Tibial nerve (tissue), 4 donors: Measurements from ENCODE around the gene MDP1. TPM values are rescaled to one million over a fixed set of nuclear protein-coding genes. Genes with fewer than 3 reads are reported as not detected.
"Not testable (repeated sequence)": the region's sequence is repeated elsewhere in the genome, so short reads cannot be mapped to it uniquely, and the experiment has no call there.

ENCODE experiments used
- DNase-seq, 2 donors: peaks; one replicate each; pipeline ENCODE4 v3.0.0-alpha.2; 2019; ENCODE audit warnings: low spot score in 2 of 2
- H3K27ac ChIP-seq, 4 donors: fragments of 200-600 bp; sonication (generic) in 3 of 4; one replicate each; pipeline ENCODE4 v1.5.1; 2017 to 2019; ENCODE audit warnings: mild to moderate bottlenecking in 1 of 4
- H3K27me3 ChIP-seq, 2 donors: fragments of 200-600 bp; sonication (generic) in 1 of 2; one replicate each; pipeline versions ENCODE4 v1.5.1 to v1.6.0; 2017 to 2019
- H3K36me3 ChIP-seq, 3 donors: fragments of 200-600 bp; sonication (generic); one replicate each; pipeline ENCODE4 v1.5.1; 2018 to 2019
- H3K4me1 ChIP-seq, 4 donors: fragments of 200-600 bp; sonication (generic) in 3 of 4; one replicate each; pipeline ENCODE4 v1.5.1; 2017 to 2019
- H3K4me3 ChIP-seq, 4 donors: fragments of 200-600 bp; sonication (generic) in 3 of 4; one replicate each; pipeline ENCODE4 v1.5.1; 2017 to 2019; ENCODE audit warnings: mild to moderate bottlenecking in 1 of 4, moderate library complexity in 1 of 4
- H3K9me3 ChIP-seq, 4 donors: fragments of 200-600 bp; sonication (generic) in 3 of 4; one replicate each; pipeline ENCODE4 v1.5.1; 2017 to 2019
- CTCF ChIP-seq, 5 experiments: fragments of 200-600 bp in 3 of 5; fragments of 450-650 bp in 2 of 5; sonication (generic) in 3 of 5; IDR thresholded peaks; one replicate each; pipeline ENCODE4 v1.5.1; 2016 to 2019; ENCODE audit warnings: antibody characterized with exemption in 5 of 5, mild to moderate bottlenecking in 3 of 5, moderate library complexity in 2 of 5
- EP300 ChIP-seq, 2 donors: sonication (generic); formaldehyde crosslinking; IDR thresholded peaks; one replicate each; pipeline ENCODE4 v1.6.1; 2017; ENCODE audit warnings: antibody characterized with exemption in 2 of 2, mild to moderate bottlenecking in 1 of 2
- POLR2A ChIP-seq, 2 donors: fragments of 450-650 bp; IDR thresholded peaks; one replicate each; pipeline ENCODE4 v1.6.1; 2017; ENCODE audit warnings: antibody characterized with exemption in 2 of 2, mild to moderate bottlenecking in 2 of 2, moderate library complexity in 2 of 2
- WGBS, 2 donors: methylation state at CpG; one replicate each; pipeline ENCODE4 v1.1.5; 2018; 5-methylcytosine and 5-hydroxymethylcytosine counted together
- total RNA-seq, 4 donors: library from RNA; depleted of rRNA; stranded (reverse); fragments of >200 nt; gene quantifications; one replicate each; pipeline ENCODE4 v1.1.0, GENCODE V29; 2016

The MDP1 gene
- total RNA-seq, 4 donors from 2014 or later = 16.5 to 48.3 (median 28.9) TPM

DNA sequence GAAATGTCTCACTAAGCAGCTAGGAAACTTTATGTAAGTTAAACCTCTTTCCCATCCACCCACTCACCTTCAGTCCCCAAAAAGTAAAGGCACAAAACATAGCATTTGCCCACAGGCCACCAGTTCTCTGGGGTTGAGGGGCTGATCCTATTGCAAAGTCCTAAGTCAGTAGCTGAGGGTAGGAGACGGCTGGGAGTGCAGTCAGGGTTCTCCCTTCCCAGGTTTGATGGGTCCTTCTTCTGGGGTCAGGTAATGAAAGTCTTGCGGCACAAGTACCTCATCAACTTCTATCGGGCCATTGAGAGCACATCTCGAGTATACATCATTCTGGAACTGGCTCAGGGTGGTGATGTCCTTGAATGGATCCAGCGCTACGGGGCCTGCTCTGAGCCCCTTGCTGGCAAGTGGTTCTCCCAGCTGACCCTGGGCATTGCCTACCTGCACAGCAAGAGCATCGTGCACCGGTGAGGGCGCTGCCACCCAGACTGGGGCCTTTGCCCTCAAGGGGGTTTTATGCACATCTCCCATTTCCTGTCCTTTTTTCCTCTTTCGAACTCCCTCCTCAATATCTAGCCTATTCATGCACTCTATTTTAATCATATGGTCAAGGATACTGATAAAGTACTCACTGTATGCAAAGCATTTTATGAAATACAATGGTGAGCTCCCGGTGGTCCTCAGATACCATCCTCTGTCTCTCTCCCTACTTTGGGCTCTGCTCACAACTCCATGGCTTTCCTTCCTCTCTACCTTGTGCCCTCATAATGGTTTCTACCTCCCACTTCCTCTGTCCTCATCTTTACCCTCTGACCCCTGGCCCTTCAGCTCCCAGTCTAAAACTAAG lies 9.4 kb downstream of the MDP1 start:
- WGBS, 2 donors = 95 to 99% methylated on average over 11 of the region's 11 CpGs
- Histone ChIP-seq H3K27me3 (no peaks in the 10 kb centered on the region), H3K36me3 (peaks cover 0 to 93% (median 28%) of the 10 kb centered on the region in 3 donors), H3K4me3 (no peak overlapping the region), H3K27ac (no peak overlapping the region), H3K4me1 (peaks cover 0 to 3% (median under 1%) of the 10 kb centered on the region in 4 donors), H3K9me3 (no peaks in the 10 kb centered on the region)
- DNase-seq = no peak
- TF ChIP-seq CTCF (IDR thresholded peaks at IDR 0.05) (no peak), POLR2A (IDR thresholded peaks at IDR 0.05) (no peak), EP300 (IDR thresholded peaks at IDR 0.05) (no peak)

DNA sequence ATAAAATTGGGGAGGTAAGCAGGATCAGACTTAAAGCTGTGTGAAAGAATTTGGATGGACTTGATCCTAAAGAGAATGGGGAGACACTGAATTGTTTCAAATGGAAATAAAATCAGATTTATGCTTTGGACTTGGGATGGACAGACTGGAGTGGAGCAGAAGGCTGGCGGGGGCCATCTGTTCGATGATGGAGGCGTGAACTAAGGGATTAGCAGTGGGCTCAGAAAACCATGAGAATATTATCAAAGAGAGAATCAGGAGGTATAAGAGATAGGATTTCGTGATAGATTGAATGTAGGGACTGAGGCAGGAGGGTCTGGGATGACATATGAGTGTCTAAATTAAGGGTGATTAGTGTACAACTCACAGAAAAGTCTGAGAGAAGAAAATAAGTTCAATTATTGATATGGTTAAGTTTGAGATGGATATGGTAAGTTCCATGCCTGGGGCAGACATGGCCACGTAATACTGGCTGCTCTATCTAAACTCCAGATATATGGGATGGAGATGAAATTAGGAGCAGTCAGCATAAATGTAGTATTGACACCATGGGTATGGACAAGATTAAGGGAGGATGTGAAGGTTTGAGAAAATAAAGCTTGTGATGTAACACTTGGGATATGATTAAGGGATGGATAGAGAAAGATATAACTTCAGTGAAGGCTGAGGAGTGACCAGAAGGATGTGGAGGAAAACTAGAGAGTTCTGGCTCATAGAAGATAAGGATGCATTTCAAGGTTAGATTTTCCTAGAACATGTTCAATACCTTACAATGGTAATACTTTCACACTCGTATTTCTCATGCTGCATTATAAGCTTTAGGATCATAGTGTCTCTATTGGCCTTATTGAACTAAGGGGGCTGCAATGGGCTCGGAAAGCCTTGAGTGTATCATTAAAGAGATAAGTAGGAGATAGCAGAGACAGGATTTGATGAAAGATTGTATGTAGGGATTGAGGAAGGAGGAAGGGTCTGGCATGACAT lies 11.4 kb downstream of the MDP1 start:
- Histone ChIP-seq H3K9me3 (no peaks in the 10 kb centered on the region), H3K27ac (no peak overlapping the region), H3K4me1 (peaks cover 0 to 6% (median 0%) of the 10 kb centered on the region in 4 donors), H3K4me3 (no peak overlapping the region), H3K36me3 (peaks cover 0 to 90% (median 19%) of the 10 kb centered on the region in 3 donors), H3K27me3 (no peaks in the 10 kb centered on the region)
- no peak for DNase-seq
- no peak for TF ChIP-seq EP300 (IDR thresholded peaks at IDR 0.05)
- TF ChIP-seq CTCF (IDR thresholded peaks at IDR 0.05) = no peak
- no peak for TF ChIP-seq POLR2A (IDR thresholded peaks at IDR 0.05)
- WGBS, 2 donors = 90 to 94% methylated on average over 7 of the region's 7 CpGs

DNA sequence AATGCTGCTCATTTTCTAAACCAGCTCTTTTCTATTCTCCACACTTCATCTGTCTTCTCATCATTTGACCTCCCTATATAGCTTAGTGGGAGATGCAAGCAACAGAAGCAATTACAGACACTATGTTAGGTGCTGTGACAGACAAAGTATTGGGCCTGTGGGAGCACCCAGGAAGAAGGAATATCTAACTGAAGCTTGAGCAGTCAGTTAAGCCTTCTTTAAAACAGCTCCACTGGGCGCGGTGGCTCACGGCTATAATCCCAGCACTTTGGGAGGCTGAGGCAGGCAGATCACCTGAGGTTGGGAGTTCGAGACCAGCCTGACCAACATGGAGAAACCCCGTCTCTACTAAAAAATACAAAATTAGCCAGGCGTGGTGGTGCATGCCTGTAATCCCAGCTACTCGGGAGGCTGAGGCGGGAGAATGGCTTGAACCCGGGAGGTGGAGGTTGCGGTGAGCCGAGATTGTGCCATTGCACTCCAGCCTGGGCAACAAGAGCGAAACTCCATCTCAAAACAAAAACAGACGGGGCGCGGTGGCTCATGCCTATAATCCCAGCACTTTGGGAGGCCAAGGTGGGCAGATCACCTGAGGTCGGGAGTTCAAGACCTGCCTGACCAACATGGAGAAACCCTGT lies 12.5 kb downstream of the MDP1 start:
- Histone ChIP-seq H3K4me1 (peaks cover 0 to 15% (median 0%) of the 10 kb centered on the region in 4 donors), H3K36me3 (peaks cover 0 to 79% (median 15%) of the 10 kb centered on the region in 3 donors)
- H3K4me3 ChIP-seq, H3K27ac ChIP-seq, H3K9me3 ChIP-seq, H3K27me3 ChIP-seq, DNase-seq: not testable (repeated sequence)
- 96 to 97% methylated on average over 16 of the region's 16 CpGs for WGBS, 2 donors

DNA sequence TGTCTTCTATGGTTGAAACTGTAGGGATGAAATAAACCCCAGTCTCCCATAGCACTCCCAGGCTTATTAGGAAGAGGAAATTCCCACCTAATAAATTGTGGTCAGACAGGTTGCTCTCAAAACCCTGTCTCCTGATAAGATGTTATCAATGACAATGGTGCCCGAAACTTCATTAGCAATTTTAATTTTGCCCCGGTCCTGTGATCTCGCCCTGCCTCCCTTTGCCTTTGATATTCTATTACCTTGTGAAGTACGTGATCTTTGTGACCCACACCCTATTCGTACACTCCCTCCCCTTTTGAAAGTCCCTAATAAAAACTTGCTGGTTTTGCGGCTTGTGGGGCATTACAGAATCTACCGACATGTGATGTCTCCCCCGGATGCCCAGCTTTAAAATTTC lies 13.3 kb downstream of the MDP1 start:
- DNase-seq, H3K27me3 ChIP-seq, H3K27ac ChIP-seq, H3K4me3 ChIP-seq, H3K9me3 ChIP-seq: not testable (repeated sequence)
- peaks cover 0 to 70% (median 15%) of the 10 kb centered on the region in 3 donors for H3K36me3 ChIP-seq
- peaks cover 0 to 21% (median under 1%) of the 10 kb centered on the region in 4 donors for H3K4me1 ChIP-seq
- 80 to 88% methylated on average over 8 of the region's 8 CpGs for WGBS, 2 donors

DNA sequence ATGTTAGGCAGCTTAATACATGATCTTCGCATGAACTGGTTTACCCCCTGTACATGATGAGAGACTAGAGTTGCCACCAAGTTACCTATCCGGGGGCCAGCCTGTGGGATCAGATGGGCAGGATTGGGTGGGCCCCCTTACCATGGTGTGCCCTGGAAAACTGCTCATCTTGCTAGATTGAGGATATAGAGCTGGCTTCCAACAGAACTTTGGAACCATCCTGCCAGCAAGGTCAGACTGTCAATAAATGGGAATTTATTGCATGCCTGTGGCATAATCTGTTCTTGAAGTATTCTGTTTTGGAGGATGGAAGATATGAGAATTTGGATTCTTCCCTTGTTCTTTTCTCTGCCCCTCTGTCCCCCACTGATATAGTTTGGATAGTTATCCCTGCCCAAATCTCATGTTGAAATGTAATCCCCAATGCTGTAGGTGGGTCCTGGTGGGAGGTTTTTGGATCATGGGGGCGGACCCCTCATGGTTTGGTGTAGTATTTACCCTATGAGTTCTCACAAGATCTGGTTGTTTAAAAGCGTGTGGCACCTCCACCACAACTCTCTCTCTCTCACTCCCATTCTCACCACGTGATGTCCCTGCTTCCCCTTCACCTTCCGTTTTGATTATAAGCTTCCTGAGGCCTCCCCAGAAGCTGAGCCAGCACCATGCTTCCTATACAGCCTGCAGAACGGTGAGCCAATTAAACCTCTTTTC lies 16.9 kb downstream of the MDP1 start:
- no peak for TF ChIP-seq EP300 (IDR thresholded peaks at IDR 0.05)
- no peak for TF ChIP-seq CTCF (IDR thresholded peaks at IDR 0.05)
- no peak for TF ChIP-seq POLR2A (IDR thresholded peaks at IDR 0.05)
- Histone ChIP-seq H3K36me3 (peaks cover 0 to 38% (median 3%) of the 10 kb centered on the region in 3 donors), H3K4me1 (peaks cover 0 to 47% (median 18%) of the 10 kb centered on the region in 4 donors), H3K9me3 (no peaks in the 10 kb centered on the region), H3K27ac (no peak overlapping the region), H3K27me3 (no peaks in the 10 kb centered on the region), H3K4me3 (no peak overlapping the region)
- 84 to 85% methylated on average over 7 of the region's 7 CpGs for WGBS, 2 donors
- DNase-seq = no peak
